ENCODE results near the gene IL13RA1.

- TF ChIP-seq MAX (IDR thresholded peaks at IDR 0.05) (no peak), NFIC (IDR thresholded peaks at IDR 0.05) (no peak)
These were observed 28.7 kb downstream of the IL13RA1 start for GRCh38 chrX:118756101-118756500.
